Naive thymus-derived CD4-positive, alpha-beta T cell (primary cell): ENCODE results near the gene B3GALT4. TPM values are rescaled to one million over a fixed set of nuclear protein-coding genes. Genes with fewer than 3 reads are reported as not detected.
"Not testable (repeated sequence)": the region's sequence is repeated elsewhere in the genome, so short reads cannot be mapped to it uniquely, and the experiment has no call there.

Experiments used
- ATAC-seq: fragments of 150-1000 bp; cut with Tn5 transposase; 2 replicates; pipeline ENCODE4 v1.10.0; 2021; ENCODE audit warnings: mild to moderate bottlenecking, moderate library complexity
- CTCF ChIA-PET: fragments of 350-600 bp; sonication (Branson Sonifier 250); formaldehyde crosslinking; loops from one replicate; lab custom pipeline; 2021; ENCODE audit warnings: antibody characterized with exemption; lab: Charles Lee
- POLR2A ChIA-PET: fragments of 350-600 bp; sonication (Branson Sonifier 250); formaldehyde crosslinking; loops from one replicate; lab custom pipeline; 2021; ENCODE audit warnings: antibody characterized with exemption, inconsistent platforms; lab: Charles Lee
- DNase-seq, 9 donors: peaks; one replicate each; pipeline versions ENCODE4 v3.0.0 to v3.0.0-alpha.2; 2020 to 2022; ENCODE audit warnings: mixed read lengths in 1 of 9
- H3K27ac ChIP-seq: one replicate; pipeline ENCODE4 v1.7.0; 2013; ENCODE audit warnings: mild to moderate bottlenecking, low read depth, low read length, moderate library complexity
- H3K27me3 ChIP-seq, 2 donors: one replicate each; pipeline ENCODE4 v1.7.0; 2013; ENCODE audit warnings: low read length in 2 of 2, mild to moderate bottlenecking in 2 of 2, moderate library complexity in 2 of 2; ENCODE audit not compliant: control insufficient read depth in 2 of 2, insufficient read depth in 2 of 2
- H3K36me3 ChIP-seq, 3 experiments: 1 replicate in 2 of 3; 2 replicates in 1 of 3; pipeline ENCODE4 v1.7.0; 2013; ENCODE audit warnings: low read length in 3 of 3, mild to moderate bottlenecking in 3 of 3, moderate library complexity in 1 of 3; ENCODE audit not compliant: insufficient read depth in 3 of 3, control insufficient read depth in 2 of 3
- H3K4me1 ChIP-seq, 2 donors: one replicate each; pipeline ENCODE4 v1.7.0; 2013; ENCODE audit warnings: low read length in 2 of 2, mild to moderate bottlenecking in 2 of 2, moderate library complexity in 1 of 2; ENCODE audit not compliant: control insufficient read depth in 2 of 2, insufficient read depth in 2 of 2
- H3K4me3 ChIP-seq: 2 replicates; pipeline ENCODE4 v1.7.0; 2013; ENCODE audit warnings: mild to moderate bottlenecking, low read length
- H3K9me3 ChIP-seq, 3 experiments: 1 replicate in 2 of 3; 2 replicates in 1 of 3; pipeline ENCODE4 v1.7.0; 2013; ENCODE audit warnings: low read length in 3 of 3; ENCODE audit not compliant: control insufficient read depth in 2 of 3
- H3K27ac Mint-ChIP-seq, 9 donors: one replicate each; pipeline ENCODE4 v1.8.0; 2020 to 2022; ENCODE audit warnings: mixed read lengths in 9 of 9, mild to moderate bottlenecking in 8 of 9, moderate library complexity in 5 of 9, inconsistent platforms in 2 of 9
- H3K27me3 Mint-ChIP-seq, 5 donors: one replicate each; pipeline ENCODE4 v1.8.0; 2021 to 2022; ENCODE audit warnings: mixed read lengths in 5 of 5, mild to moderate bottlenecking in 1 of 5
- H3K36me3 Mint-ChIP-seq, 5 donors: one replicate each; pipeline ENCODE4 v1.8.0; 2020 to 2022; ENCODE audit warnings: mixed read lengths in 5 of 5, mild to moderate bottlenecking in 3 of 5, inconsistent platforms in 1 of 5
- H3K4me1 Mint-ChIP-seq, 7 donors: one replicate each; pipeline ENCODE4 v1.8.0; 2020 to 2022; ENCODE audit warnings: mixed read lengths in 7 of 7, mild to moderate bottlenecking in 3 of 7, inconsistent platforms in 1 of 7
- H3K4me3 Mint-ChIP-seq, 10 donors: one replicate each; pipeline ENCODE4 v1.8.0; 2020 to 2022; ENCODE audit warnings: mild to moderate bottlenecking in 10 of 10, mixed read lengths in 10 of 10, moderate library complexity in 6 of 10, inconsistent platforms in 2 of 10
- H3K9me3 Mint-ChIP-seq, 11 donors: one replicate each; pipeline ENCODE4 v1.8.0; 2020 to 2022; ENCODE audit warnings: mixed read lengths in 11 of 11, mild to moderate bottlenecking in 4 of 11, inconsistent platforms in 1 of 11, moderate library complexity in 1 of 11
- intact Hi-C, 2 donors: fragments of 100-400 bp; cut with micrococcal nuclease; formaldehyde crosslinking; loops; one replicate each; pipeline ENCODE4 v1.15.1; 2023
- polyA plus RNA-seq, 2 donors: library from polyadenylated mRNA; unstranded; fragments of 300-500 nt; fragmentation: Illumina TruSeq; gene quantifications; one replicate each; pipeline ENCODE4 v1.2.3, GENCODE V29; 2021
- total RNA-seq, 6 experiments: library from RNA in 5 of 6; stranded (reverse) in 5 of 6; gene quantifications; 1 replicate in 5 of 6; 2 replicates in 1 of 6; pipeline ENCODE4 v1.2.3 and lab custom pipeline; 2021 to 2026

B3GALT4 gene
- total and polyA plus RNA-seq, 7 experiments from 2014 or later: 12.9 to 48.0 (median 18.9) TPM

DNA sequence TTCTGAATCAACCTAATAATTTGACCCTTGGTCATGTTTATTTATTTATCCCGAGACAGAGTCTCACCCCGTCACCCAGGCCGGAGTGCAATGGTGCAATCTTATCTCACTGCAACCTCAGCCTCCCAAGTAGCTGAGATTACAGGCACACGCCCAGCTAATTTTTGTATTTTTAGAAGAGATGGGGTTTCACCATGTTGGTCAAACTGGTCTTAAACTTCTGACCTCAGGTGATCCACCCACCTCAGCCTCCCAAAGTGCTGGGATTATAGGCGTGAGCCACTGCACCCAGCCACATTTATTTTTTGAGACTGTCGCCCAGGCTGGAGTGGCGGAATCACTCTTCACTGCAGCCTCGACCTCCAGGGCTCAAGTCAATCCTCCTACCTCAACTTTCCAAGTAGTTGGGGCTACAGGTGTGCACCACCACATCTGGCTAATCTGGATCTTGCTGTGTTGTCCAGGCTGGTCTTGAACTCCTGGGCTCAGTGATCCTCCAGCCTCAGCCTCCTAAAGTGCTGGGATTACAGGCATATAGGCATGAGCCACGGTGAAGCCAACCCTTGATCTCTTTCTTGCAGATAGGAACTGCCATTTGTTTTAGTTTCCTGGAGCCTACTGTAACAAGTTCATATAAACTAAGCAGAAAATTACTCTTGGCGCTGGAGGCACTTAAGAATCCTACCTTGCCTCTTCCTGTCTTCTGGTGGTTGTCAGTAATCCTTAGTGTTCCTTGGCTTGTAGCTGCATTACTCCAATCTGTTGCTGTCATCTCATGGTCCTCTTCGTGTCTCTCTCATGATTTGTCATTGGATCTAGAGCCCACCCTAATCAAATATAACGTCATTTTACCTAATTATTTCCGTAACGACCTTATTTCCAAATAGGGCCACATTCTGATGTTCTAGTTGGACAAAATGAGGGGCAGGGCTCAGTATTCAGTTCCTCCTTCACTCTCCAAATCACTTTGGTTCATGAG is 2.7 kb upstream of the B3GALT4 start:
- ChIA-PET CTCF (no interaction called here), POLR2A (interaction anchor here (0.6 to 7.7 kb wide), 5 partner anchors 9 to 382 kb away, joined by 3 to 123 read pairs (median 33); partner anchors contain the start of genes PFDN6, RGL2, TAPBP and WDR46)
- Mint-ChIP-seq H3K27ac (peak overlapping the region; percentile 1 to 100 (median 72)), H3K4me1 (peaks cover 44 to 91% (median 73%) of the 10 kb centered on the region in 7 donors), H3K9me3 (peaks cover 0 to 5% (median 0%) of the 10 kb centered on the region in 11 donors), H3K27me3 (peaks cover 0 to 3% (median 0%) of the 10 kb centered on the region in 5 donors), H3K4me3 (peak overlapping the region; percentile 23 to 100 (median 95)), H3K36me3 (peaks cover 0 to 39% (median 9%) of the 10 kb centered on the region in 5 donors)
- Histone ChIP-seq H3K27ac (peak overlapping the region; percentile 91), H3K36me3 (peaks cover 0 to 43% (median 5%) of the 10 kb centered on the region in 3 experiments), H3K9me3 (no peaks in the 10 kb centered on the region), H3K27me3 (no peaks in the 10 kb centered on the region), H3K4me1 (peaks cover 52 to 59% of the 10 kb centered on the region in 2 donors), H3K4me3 (no peak overlapping the region)
- intact Hi-C loops: loop anchor here (2.0 to 10.0 kb wide), 4 partner anchors 298 to 1097 kb away; partner anchors contain the start of genes AGPAT1 (in 1 of the 2), GPSM3 (in 1 of the 2) and PBX2 (in 1 of the 2)
- ATAC-seq: no peak
- no peak for DNase-seq

DNA sequence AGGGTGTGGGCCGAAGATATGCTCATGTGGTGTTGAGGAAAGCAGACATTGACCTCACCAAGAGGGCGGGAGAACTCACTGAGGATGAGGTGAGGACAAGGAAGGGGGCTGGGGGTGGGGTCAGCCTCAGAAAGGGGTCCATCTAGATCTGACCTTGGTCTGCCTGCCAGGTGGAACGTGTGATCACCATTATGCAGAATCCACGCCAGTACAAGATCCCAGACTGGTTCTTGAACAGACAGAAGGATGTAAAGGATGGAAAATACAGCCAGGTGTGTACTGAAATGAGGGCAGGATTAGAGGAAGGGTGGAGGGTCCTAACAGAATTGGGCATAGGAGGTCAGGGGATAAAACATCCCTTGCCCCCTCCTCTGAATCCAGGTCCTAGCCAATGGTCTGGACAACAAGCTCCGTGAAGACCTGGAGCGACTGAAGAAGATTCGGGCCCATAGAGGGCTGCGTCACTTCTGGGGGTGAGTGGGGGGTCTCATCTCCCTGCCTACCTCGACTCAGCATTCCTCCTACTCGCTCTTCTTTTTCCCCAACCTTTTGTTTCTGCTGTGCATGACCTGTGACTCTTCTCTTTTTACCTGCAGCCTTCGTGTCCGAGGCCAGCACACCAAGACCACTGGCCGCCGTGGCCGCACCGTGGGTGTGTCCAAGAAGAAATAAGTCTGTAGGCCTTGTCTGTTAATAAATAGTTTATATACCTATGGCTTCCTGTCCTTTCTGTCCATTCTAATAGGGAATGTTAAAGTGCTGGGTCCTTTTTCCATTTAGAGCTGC is 935 bp upstream of the B3GALT4 start:
- CTCF ChIA-PET: interaction anchor here (1.4 to 1.8 kb wide), 3 partner anchors 11 to 86 kb away, joined by 3 to 6 read pairs (median 4); partner anchors contain the start of gene ZBTB22
- Histone ChIP-seq H3K27ac (peak overlapping the region; percentile 87), H3K4me3 (peak overlapping the region; percentile 67), H3K36me3 (peaks cover 0 to 59% (median 5%) of the 10 kb centered on the region in 3 experiments), H3K4me1 (peaks cover 49 to 51% of the 10 kb centered on the region in 2 donors)
- H3K27me3 ChIP-seq, H3K9me3 ChIP-seq, ATAC-seq, H3K9me3 Mint-ChIP-seq, DNase-seq, H3K27me3 Mint-ChIP-seq: not testable (repeated sequence)
- Mint-ChIP-seq H3K4me3 (peak overlapping the region; percentile 82 to 99 (median 87)), H3K36me3 (peaks cover 0 to 36% (median 6%) of the 10 kb centered on the region in 5 donors), H3K4me1 (peaks cover 38 to 86% (median 68%) of the 10 kb centered on the region in 7 donors), H3K27ac (peak overlapping the region; percentile 81 to 98 (median 90))
- intact Hi-C loops: loop anchor here (2.0 to 10.0 kb wide), 3 partner anchors 37 to 1081 kb away; partner anchors contain the start of genes GPSM3 (in 1 of the 2) and PBX2 (in 1 of the 2)
- POLR2A ChIA-PET: interaction anchor here (0.6 to 7.7 kb wide), 10 partner anchors 11 to 632 kb away, joined by 3 to 123 read pairs (median 30); partner anchors contain the start of genes PFDN6, RGL2, TAPBP and WDR46

DNA sequence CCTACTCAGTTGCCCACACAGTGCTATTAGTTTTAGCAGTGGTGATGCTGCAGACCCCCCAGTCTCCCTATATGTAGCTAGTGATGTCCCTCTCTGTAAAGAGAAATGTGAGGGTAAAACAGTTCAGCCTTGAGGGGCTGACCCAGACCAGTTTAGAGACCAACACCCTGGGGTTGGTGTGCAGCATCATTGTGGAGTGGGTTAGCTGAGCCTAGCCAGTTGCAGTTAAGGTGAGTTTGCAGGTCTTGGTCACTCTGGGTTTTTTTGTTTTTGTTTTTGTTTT is 401 bp upstream of the B3GALT4 start:
- ChIA-PET POLR2A (interaction anchor here (0.6 to 7.7 kb wide), 16 partner anchors 8 to 1470 kb away, joined by 3 to 123 read pairs (median 9); partner anchors contain the start of genes LSM2, PFDN6, RGL2 and TAPBP), CTCF (interaction anchor here (1.4 to 1.8 kb wide), 4 partner anchors 11 to 86 kb away, joined by 3 to 6 read pairs (median 4); partner anchors contain the start of gene ZBTB22)
- Mint-ChIP-seq H3K9me3 (peaks cover 0 to 4% (median 0%) of the 10 kb centered on the region in 11 donors), H3K27ac (peak overlapping the region; percentile 81 to 98 (median 90)), H3K4me3 (peak overlapping the region; percentile 82 to 99 (median 87)), H3K4me1 (peaks cover 38 to 86% (median 70%) of the 10 kb centered on the region in 7 donors), H3K36me3 (peaks cover 0 to 39% (median 6%) of the 10 kb centered on the region in 5 donors), H3K27me3 (peaks cover 0 to 3% (median 0%) of the 10 kb centered on the region in 5 donors)
- Histone ChIP-seq H3K36me3 (peaks cover 0 to 64% (median 5%) of the 10 kb centered on the region in 3 experiments), H3K4me1 (peaks cover 47 to 50% of the 10 kb centered on the region in 2 donors), H3K4me3 (peak overlapping the region; percentile 67), H3K9me3 (no peaks in the 10 kb centered on the region), H3K27me3 (no peaks in the 10 kb centered on the region), H3K27ac (peak overlapping the region; percentile 87)
- ATAC-seq: no peak
- no peak for DNase-seq
- intact Hi-C loops: loop anchor here (2.0 to 10.0 kb wide), 3 partner anchors 36 to 1082 kb away; partner anchors contain the start of genes GPSM3 (in 1 of the 2) and PBX2 (in 1 of the 2)

DNA sequence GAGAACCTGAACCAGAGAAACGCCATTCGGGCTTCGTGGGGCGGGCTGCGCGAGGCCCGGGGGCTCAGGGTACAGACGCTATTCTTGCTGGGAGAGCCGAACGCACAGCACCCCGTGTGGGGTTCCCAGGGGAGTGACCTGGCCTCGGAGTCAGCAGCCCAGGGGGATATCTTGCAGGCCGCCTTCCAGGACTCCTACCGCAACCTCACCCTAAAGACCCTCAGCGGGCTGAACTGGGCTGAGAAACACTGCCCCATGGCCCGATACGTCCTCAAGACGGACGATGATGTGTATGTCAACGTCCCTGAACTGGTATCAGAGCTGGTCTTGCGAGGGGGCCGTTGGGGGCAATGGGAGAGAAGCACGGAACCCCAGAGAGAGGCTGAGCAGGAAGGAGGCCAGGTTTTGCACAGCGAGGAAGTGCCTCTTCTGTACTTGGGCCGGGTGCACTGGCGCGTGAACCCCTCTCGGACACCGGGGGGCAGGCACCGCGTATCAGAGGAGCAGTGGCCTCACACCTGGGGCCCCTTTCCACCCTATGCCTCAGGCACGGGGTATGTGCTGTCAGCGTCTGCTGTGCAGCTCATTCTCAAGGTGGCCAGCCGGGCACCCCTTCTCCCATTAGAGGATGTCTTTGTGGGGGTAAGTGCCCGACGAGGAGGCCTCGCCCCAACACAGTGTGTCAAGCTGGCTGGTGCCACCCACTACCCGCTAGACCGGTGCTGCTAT is 904 bp downstream of the B3GALT4 start:
- ChIA-PET POLR2A (interaction anchor here (0.6 to 7.7 kb wide), 23 partner anchors 9 to 1617 kb away, joined by 3 to 123 read pairs (median 8); partner anchors contain the start of genes LSM2, PFDN6, RGL2 and RING1), CTCF (interaction anchor here (0.6 to 2.1 kb wide), 10 partner anchors 9 to 267 kb away, joined by 3 to 13 read pairs (median 4); partner anchors contain the start of genes PFDN6, WDR46 and ZBTB22)
- peak overlapping the region; percentile 84 to 93 (median 92) for H3K4me3 Mint-ChIP-seq
- Histone ChIP-seq H3K4me3 (peak overlapping the region; percentile 67), H3K36me3 (peaks cover 0 to 76% (median 5%) of the 10 kb centered on the region in 3 experiments), H3K27me3 (no peaks in the 10 kb centered on the region), H3K4me1 (peaks cover 40 to 45% of the 10 kb centered on the region in 2 donors), H3K9me3 (no peaks in the 10 kb centered on the region), H3K27ac (peak overlapping the region; percentile 87)
- peak; percentile 12 for ATAC-seq
- no peaks in the 10 kb centered on the region for H3K9me3 Mint-ChIP-seq
- H3K36me3 Mint-ChIP-seq: peaks cover 0 to 31% (median 6%) of the 10 kb centered on the region in 5 donors
- peak in 4 of 9 donors; percentile 18 to 28 (median 24) for DNase-seq
- peak overlapping the region; percentile 88 to 98 (median 92) for H3K27ac Mint-ChIP-seq
- no peaks in the 10 kb centered on the region for H3K27me3 Mint-ChIP-seq
- intact Hi-C loops: loop anchor here (1.0 to 10.0 kb wide), 10 partner anchors 11 to 1083 kb away; partner anchors contain the start of genes PFDN6 (in 2 of the 2), WDR46 (in 2 of the 2), GPSM3 (in 1 of the 2) and PBX2 (in 1 of the 2)
- H3K4me1 Mint-ChIP-seq: peaks cover 31 to 77% (median 59%) of the 10 kb centered on the region in 7 donors

DNA sequence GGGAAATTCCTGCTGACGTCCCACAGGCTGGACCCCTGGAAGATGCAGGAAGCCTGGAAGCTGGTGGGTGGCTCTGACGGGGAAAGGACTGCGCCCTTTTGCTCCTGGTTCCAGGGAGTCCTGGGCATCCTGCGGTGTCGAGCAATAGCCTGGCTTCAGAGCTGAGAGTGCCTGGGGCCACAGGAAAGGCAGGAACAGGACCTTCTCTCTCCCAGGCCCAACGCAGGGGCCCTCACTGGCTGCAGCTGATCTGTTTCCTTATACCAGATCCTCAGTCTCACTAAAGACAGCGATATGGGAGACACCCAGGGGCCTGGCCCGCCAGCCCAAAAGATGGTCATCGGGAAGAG is 1.4 kb downstream of the B3GALT4 start:
- Mint-ChIP-seq H3K9me3 (no peaks in the 10 kb centered on the region), H3K27ac (peak overlapping the region in 8 of 9 donors; percentile 25 to 93 (median 62)), H3K4me3 (peak overlapping the region; percentile 55 to 93 (median 91)), H3K4me1 (peaks cover 25 to 71% (median 54%) of the 10 kb centered on the region in 7 donors), H3K27me3 (no peaks in the 10 kb centered on the region), H3K36me3 (peaks cover 0 to 26% (median 6%) of the 10 kb centered on the region in 5 donors)
- Histone ChIP-seq H3K27ac (peak overlapping the region; percentile 87), H3K4me3 (peak overlapping the region; percentile 67), H3K9me3 (no peaks in the 10 kb centered on the region), H3K27me3 (no peaks in the 10 kb centered on the region), H3K36me3 (peaks cover 0 to 77% (median 5%) of the 10 kb centered on the region in 3 experiments), H3K4me1 (peaks cover 35 to 39% of the 10 kb centered on the region in 2 donors)
- ATAC-seq (no peak), DNase-seq (no peak)
- ChIA-PET POLR2A (interaction anchor here (1.0 to 7.7 kb wide), 12 partner anchors 10 to 307 kb away, joined by 3 to 123 read pairs (median 10); partner anchors contain the start of genes PFDN6, RGL2, WDR46 and ZBTB22), CTCF (interaction anchor here (0.6 to 2.1 kb wide), 4 partner anchors 9 to 268 kb away, joined by 3 to 13 read pairs (median 4); partner anchors contain the start of genes PFDN6 and WDR46)
- intact Hi-C loops: loop anchor here in 1 of 2 donors (10.0 kb wide), 1 partner anchor 1084 kb away; the partner anchor contains the start of genes GPSM3 and PBX2
